ENCODE measurements around the gene RPS29.
"Not testable (repeated sequence)": the region's sequence is repeated elsewhere in the genome, so short reads cannot be mapped to it uniquely, and the experiment has no call there.

RPS29 gene

DNA sequence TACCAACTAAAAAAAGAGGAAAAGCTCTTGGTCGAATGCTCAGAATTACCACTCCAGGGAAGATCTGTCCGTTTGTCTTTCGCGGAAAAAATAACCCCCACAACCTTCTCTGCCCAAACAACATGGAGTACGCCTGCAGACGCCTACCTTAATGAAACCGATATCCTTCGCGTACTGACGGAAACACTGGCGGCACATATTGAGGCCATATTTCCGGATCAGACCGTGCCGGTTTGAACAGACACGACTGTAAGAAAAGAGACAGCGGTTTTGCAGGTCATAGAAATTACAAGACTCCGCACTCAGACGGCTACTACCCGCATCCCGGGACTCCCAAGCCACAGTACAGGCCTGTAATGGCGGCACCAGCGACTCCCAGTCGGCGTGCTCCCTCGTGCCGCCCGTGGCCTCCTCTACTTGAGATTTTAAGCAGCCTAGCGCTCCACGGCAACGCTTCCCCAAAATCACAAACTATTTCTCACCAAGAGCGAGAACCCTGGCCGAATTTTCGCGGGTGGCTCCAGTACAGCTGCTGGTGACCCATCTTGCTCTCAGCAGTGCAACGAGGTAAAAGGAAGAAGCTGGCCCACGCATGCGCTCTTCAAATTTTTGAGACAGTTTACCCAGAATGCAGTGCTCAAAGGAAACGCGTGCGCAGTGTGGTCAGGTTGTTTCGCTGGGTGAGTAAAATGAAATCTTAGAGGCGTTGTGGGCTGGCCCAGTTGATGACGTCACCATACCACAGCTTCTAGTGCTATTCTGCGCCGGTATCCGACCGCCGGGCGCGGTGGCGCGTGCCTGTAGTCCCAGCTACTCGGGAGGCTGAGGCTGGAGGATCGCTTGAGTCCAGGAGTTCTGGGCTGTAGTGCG lies at the start of gene RPS29:
Gene RPS29, minus strand, starts transcription at position 578 of the 870 bp plus-strand sequence. Its CDS starts 34 bp downstream, at position 544.
- DNase-seq (ENCODE audit: low read depth in 2 of 2) = peak; percentile 97 to 98

DNA sequence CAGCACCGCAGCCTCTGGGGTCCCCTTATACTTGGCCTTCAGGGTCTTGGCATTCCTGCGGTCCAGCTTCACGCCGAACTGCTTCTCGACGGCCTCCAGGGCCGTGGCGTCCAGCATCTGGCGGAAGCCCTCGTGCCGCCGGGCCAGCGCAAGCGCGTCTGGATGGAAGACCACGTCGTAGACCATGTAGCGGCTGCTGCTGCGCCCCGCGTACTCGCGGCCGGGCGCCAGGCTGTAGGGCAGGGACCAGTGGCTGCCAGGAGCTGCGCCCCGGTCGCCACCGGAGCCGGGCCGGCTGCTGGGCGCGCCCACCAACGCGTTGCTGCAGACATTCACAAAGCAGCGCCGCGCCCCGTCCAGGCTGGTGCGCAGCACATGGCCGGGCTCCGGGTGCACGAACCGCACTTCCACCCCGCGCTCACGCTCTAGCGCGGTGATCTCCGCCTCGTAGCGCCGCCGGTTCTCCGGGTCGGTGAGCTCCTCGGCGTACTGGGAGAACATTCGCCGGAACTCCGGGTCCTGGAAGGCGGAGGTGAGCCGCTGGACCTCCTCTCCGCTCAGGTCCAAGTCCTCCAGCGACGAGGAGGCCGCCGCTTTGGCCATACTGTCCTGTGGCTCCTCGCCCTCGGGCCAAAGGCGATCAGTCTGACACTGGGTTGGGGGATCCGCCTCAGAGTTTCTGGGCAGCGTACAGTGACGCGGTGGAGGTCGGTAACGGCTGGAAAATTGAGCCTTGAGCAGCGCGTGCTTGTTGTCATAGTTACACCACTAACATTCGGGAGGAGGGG lies 48.6 kb upstream of the RPS29 start, which contains the start of gene DNAAF2:
Gene DNAAF2, minus strand, starts transcription at position 698 of the 788 bp plus-strand sequence. Its CDS starts 95 bp downstream, at position 603.
- DNase-seq (ENCODE audit: low read depth in 2 of 2) = peak; percentile 37 to 41

DNA sequence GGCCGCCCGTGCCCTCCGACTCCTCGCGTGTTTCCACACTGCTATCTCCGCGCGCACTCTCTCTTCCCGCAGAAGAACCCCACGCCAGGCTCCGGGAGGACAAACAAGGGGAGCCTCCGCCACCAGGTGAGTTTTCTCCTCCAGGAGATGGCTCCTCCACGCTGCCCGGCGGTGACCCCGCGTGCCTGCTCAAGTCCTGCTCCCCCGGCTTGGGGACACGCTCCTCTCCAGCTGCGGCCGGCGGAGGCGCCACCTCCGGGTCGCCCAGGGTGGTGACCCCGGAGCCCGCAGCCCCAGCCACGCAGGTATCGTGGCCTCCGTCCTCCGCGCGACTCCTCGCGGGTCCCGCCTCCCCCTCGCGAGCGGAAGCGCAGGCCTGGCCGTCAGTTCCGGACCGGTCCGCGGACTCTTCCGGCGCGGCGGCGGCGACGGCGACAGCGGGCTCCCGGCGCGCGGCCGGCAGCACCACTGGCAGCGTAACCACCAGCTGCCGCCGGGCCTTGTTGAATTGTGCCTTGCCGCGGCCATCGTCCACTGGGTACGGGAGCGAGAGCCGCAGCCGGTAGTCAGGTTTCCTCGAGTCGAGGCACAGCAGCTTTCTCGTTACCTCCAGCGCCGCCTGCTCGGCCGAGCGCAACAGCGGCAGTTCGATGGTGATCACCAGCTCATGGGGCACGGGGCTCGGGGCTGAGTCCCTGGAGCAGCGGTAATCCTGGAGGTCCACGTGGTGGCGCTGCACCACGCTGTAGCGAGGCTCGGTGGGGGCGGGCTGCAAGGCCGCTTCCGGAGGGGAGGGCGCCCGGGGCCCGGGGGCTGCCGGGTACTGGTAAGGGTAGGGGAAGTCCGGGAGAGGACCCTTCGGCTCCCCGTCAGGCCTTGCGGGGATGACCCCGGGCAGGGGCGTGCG lies 47.7 kb upstream of the RPS29 start:
- DNase-seq (ENCODE audit: low read depth in 2 of 2) = peak; percentile 80 to 85

DNA sequence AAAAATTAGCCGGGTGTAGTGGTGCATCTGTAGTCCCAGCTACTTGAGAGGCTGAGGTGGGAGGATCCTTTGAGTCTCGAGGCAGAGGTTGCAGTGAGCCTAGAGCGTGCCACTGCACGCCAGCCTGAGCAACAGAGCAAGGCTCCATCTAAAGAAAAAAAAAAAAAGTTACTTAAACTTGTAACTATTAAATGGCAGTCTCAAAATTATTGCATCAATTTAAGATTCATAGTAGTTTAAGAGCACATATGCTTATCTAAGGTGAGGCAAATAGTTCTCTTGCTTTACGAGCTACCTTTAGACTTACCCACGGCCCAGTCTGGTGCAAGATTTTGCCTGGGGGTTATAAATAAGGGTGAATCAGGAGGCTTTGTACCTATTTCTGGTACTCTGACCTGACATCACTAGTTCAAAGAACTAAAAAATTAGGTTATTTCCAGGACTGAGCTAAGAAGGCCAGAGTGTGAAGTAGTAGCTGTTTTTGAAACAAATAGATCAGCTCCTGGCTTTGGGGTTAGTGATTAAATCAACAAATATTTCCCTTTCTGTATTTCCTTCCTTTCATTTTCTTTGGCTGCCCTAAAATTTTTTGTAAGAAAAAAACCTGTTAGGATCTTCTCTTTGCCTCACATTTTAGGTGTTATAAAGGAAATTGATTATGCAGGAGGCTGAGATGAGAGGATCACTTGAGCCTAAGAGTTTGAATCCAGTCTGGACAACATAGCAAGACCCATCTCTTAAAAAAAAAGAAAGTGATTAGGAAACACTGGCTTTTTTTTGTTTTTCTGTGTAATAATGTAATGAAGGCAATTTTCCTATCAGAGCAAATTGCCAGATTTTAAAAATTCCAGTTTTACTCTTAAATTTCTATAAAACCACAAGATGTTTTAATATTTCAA lies 38.0 kb upstream of the RPS29 start:
- DNase-seq (ENCODE audit: low read depth in 2 of 2) = no peak

DNA sequence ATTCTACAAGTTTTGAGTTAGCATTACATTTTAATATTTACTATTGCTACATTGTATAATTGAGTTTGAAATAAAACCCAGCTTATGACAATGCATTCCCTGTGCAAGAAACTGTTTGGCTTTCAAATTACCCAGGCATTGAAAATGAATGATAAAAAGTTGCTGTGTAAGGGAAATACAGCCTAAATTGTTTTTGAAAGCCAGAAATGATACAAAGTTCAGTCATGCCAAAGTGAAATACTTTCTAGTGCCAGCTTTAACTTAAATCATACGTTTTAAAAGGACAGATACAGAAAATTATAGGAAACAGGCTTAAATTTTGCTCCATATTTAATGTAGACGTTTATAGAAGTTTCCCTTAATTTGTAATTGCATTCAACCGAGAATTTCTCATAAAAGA lies 37.2 kb upstream of the RPS29 start:
- no peak for DNase-seq (ENCODE audit: low read depth in 2 of 2)

DNA sequence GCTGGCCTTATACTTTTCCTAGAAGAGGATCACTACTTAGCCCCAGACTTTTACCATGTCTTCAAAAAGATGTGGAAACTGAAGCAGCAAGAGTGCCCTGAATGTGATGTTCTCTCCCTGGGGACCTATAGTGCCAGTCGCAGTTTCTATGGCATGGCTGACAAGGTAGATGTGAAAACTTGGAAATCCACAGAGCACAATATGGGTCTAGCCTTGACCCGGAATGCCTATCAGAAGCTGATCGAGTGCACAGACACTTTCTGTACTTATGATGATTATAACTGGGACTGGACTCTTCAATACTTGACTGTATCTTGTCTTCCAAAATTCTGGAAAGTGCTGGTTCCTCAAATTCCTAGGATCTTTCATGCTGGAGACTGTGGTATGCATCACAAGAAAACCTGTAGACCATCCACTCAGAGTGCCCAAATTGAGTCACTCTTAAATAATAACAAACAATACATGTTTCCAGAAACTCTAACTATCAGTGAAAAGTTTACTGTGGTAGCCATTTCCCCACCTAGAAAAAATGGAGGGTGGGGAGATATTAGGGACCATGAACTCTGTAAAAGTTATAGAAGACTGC lies 35.9 kb upstream of the RPS29 start:
- DNase-seq (ENCODE audit: low read depth in 2 of 2) = no peak

DNA sequence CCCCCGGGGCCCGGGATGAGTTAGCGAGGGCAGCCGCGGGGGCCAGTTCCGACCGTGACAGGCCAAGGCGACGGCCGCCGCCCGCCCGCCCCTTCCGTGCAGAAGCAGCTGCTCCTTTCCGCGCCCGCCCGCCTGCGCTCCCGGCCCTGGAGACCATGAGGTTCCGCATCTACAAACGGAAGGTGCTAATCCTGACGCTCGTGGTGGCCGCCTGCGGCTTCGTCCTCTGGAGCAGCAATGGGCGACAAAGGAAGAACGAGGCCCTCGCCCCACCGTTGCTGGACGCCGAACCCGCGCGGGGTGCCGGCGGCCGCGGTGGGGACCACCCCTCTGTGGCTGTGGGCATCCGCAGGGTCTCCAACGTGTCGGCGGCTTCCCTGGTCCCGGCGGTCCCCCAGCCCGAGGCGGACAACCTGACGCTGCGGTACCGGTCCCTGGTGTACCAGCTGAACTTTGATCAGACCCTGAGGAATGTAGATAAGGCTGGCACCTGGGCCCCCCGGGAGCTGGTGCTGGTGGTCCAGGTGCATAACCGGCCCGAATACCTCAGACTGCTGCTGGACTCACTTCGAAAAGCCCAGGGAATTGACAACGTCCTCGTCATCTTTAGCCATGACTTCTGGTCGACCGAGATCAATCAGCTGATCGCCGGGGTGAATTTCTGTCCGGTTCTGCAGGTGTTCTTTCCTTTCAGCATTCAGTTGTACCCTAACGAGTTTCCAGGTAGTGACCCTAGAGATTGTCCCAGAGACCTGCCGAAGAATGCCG lies 35.1 kb upstream of the RPS29 start:
- DNase-seq (ENCODE audit: low read depth in 2 of 2) = peak in 1 of 2 donors; percentile 25

DNA sequence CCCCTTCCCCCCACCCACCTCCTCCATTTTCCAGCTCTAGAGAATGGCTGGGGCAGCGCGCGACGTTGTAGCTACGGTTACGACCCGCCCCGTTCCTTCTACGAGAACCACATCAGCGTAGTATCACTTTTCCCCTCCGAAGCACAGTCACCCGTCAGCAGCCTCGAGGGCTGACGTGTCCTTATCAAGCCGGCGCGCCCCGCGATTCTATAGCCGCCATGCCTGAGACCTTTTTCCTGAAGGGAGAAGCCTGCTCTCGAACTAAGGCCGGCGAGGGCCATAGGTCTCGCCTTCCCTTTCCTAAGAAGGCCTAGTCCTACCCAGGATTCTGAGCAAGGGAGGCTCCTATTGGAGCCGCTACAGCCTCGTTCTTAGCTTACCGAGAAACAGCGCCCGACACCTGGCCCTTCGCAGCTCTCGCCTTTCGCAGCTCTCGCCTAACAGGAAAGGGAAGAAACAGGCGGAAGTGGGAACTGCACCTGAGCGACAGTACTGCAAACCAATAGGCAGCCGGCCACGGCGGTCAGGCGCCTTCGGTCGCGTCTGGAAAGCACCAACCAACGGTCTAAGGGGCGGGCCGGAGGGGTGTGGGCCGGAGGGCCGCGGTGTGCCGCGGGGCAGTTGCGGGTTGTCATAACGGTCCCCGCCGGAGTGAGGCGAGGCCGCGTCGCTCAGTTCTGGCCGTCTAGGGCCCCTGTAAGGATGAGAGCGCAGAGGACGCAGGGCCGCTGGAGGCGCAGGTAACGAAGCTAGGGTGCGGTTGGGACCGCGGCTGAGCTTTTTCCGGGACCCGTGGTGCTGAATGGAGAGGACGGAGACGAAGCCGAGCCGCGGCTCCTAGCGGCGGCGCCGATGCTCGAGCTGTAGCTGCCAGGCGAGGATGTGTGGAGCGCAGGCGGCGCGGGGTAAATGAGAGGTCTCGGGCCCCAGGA lies 34.3 kb upstream of the RPS29 start, which contains the start of the genes MGAT2 and RPL36AL:
Gene MGAT2, plus strand, starts transcription at position 618 of the 932 bp plus-strand sequence. CDS start 470 bp downstream, outside the sequence.
Gene RPL36AL, minus strand, starts transcription at position 445 of the 932 bp plus-strand sequence. CDS start 1,522 bp downstream, outside the sequence.
- DNase-seq (ENCODE audit: low read depth in 2 of 2) = peak; percentile 82 to 90

DNA sequence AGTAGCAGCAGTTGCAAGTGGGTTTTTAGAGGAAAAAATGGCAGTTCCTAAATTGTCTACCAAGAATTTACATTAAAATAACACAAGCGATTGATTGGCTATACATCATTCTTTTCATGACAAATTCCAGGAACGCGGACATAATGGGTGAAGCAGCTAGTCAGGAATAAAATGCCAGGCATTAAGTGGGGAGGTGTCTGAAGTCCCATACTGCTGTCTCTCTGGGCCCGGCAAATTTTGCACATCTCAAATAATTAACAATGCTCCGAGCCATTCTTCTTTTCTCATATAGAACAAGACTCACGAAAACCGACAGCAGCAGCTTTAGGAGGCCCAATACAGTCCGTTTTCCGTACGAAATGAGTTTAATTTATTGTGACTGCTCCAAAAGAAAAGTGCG lies 33.5 kb upstream of the RPS29 start:
- DNase-seq (ENCODE audit: low read depth in 2 of 2) = no peak

DNA sequence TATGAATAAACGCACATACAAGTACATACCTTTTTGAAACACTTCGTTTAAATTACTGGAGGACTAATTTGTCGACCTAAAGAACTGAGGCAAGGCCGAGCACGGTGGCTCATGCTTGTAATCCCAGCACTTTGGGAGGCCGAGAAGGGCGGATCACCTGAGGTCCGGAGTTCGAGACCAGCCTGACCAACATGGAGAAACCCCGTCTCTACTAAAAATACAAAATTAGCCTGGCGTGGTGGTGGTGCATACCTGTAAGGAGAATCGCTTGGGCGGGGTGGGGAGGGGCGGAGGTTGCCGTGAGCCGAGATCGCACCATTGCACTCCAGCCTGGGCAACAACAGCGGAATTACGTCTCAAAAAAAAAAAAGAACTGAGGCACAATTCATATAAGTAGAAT lies 33.1 kb upstream of the RPS29 start:
- DNase-seq (ENCODE audit: low read depth in 2 of 2) = not testable (repeated sequence)

DNA sequence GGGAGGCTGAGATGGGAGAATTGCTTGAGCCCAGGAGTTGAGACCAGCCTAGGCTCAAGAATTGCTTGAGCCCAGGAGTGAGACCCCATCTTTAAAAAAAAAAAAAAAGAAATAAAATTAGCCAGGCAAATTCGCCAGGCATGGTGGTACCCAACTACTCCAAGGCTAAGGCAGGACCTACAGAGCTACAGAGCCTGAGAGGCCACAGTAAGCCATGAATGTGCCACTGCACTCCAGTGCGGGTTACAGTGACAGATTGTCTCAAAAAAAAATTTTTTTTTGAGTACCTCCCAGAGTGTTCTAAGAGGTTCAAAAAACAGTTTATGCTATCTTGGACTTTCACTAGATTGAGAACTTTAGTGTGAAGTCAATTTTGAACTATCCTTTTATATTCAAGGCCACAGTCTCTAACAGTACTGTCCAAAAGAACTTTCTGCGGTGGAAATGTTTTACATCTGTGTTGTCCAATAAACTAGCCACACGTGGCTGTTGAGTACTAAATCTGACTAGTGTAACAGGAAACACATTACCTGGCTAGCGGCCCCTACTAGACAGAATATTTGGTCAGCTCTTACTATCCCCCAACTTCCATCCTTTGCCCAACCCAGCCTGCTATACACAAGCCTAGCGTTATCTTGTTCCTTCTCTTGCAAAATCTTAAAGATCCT lies 31.8 kb upstream of the RPS29 start:
- DNase-seq (ENCODE audit: low read depth in 2 of 2) = no peak

DNA sequence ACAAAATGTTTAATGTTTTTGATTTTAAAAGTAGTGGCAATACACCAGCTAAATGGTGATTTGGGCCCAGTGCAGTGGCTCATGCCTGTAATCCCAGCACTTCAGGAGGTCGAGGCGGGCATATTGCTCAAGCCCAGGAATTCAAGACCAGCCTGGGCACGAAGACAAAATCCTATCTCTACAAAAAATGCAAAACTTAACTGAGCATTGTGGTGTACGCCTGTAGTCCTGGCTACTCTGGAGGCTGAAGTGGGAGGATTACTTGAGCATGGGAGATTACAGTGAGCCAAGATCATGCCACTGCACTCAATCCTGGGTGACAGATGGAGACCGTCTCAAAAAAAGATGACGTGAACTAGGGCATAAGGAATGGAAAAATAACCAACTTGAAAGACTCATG lies 29.6 kb upstream of the RPS29 start:
- DNase-seq (ENCODE audit: low read depth in 2 of 2) = no peak

DNA sequence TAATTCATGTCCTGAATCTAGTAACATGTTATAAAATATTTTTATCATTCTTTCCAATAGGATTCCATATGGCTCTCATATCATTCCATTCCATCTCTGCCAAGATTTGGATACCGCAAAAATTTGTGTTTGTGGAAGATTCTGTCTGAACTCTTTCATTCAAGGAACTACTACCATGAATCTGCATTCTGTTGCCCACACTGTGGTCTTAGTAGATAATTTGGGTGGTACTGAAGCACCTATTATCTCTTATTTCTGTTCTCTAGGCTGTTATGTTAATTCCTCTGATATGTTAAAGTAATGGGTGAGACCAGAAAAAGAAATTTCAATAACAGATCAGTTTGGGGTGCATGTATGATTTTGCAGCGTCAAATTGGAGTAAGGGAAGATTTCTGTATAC lies 28.0 kb upstream of the RPS29 start:
- DNase-seq (ENCODE audit: low read depth in 2 of 2) = no peak

DNA sequence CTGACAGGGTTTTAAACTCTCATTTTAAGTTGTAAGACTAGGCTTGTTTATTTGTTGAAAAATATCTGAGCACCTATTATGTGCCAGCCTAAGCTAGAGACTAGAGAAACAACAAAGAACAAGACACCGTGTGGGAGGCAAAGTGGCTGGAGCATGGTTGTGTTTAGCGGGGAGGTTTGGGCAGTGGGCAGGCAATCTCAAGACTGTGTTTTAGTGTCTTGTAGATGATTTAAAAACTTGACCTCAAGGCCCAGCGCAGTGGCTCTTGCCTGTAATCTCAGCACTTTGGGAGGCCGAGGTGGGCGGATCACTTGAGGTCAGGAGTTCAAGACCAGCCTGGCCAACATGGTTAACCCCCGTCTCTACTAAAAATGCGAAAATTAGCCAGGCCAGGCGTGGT lies 26.5 kb upstream of the RPS29 start:
- DNase-seq (ENCODE audit: low read depth in 2 of 2) = no peak

DNA sequence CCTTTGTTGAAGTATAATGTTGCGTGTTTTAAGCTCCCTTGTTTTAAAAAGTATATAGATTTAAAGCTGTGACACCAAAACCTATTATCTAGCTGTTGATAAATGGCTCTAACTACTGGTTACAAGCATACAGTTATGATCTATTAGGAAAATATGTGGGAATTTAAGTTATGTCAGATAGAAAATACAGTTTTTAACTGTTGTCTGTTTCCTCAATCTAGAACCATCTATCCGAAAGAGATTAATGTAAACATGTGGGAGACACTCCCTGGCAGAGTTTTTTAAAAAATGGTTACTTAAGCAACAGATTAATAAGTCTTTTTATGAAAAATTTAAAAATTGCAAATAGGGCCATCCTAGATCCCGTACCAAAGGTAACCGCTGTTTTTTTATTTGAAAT lies 26.1 kb upstream of the RPS29 start:
- DNase-seq (ENCODE audit: low read depth in 2 of 2) = no peak

DNA sequence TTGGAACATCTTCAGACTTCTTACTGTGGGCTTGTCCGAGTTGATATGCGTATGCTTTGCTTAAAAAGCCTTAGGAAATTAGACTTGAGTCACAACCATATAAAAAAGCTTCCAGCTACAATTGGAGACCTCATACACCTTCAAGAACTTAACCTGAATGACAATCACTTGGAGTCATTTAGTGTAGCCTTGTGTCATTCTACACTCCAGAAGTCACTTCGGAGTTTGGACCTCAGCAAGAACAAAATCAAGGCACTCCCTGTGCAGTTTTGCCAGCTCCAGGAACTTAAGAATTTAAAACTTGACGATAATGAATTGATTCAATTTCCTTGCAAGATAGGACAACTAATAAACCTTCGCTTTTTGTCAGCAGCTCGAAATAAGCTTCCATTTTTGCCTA lies 21.4 kb upstream of the RPS29 start:
- DNase-seq (ENCODE audit: low read depth in 2 of 2) = no peak

DNA sequence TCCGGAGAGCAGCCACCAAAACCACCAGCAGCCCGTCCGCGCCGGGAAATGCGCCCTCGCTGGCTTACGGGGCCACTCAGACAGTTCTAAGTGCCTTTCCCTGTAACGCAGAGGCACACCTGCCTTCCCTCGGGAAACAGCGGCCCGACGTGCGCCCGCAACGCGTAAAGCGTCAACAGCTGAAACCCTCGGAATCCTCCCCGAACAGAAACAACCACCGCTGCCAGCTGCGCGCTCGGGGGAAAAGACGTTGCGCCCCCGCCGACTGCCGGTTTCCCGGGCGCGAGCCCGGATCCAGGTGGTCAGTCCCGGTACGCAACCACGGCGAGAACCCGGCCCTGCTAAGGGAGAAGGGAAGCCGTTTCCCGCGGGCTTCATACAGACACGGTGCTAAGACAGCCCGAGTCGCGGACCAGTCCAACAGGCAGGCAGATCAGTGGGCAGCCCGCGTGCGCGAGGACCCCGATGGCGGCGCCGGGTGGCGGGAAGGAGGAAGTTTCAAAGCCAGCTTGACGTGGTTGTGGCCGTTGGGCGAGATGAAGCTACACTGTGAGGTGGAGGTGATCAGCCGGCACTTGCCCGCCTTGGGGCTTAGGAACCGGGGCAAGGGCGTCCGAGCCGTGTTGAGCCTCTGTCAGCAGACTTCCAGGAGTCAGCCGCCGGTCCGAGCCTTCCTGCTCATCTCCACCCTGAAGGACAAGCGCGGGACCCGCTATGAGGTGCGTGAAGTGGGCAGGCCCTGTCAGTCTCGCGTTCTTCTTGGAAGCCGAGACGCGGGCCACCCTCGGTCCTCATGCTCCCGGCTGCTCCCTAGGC lies 12.5 kb upstream of the RPS29 start, which contains the start of gene LRR1:
Gene LRR1, plus strand, starts transcription at position 456 of the 816 bp plus-strand sequence. Its CDS starts 81 bp downstream, at position 537.
- DNase-seq (ENCODE audit: low read depth in 2 of 2) = peak; percentile 65 to 70

Data from stimulated activated CD8-positive, alpha-beta memory T cell treated with anti-CD3 and anti-CD28 coated beads, Interleukin-7, amount 100 ng/mL, for 1 hour (primary cell).